ENCODE results near the gene R3HDM4.

DNA sequence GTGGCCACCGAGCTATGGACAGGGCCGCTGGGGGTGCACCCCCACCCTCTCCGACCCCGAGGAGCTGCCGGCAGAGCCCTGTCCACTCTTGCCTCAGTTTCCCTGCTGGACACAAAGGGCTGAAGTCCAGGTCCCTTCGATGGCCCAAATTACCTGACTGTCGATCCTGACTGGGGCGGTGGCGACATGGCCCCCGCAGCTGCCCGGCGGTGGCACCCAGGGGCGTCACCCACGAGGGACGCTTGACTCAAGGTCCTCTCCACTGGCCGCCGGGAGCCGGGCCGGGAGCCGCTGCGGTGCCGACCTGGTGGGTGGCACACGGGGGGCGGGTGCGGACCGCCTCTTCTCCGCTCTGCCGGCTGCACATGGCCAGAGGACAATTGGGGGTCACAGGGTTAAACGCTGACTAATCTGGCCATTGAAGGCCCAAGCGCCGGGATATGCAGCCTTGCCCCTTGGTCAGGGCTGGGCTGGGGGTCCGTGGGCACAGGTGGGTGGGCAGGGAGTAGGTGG lies 29.2 kb upstream of the R3HDM4 start:
- TF ChIP-seq GATA2 (IDR thresholded peaks at IDR 0.05; ENCODE audit: insufficient read depth, insufficient read length, low read depth, low read length) (no peak), CTCF (IDR thresholded peaks at IDR 0.05; ENCODE audit: extremely low read depth in 1 of 2, insufficient read depth in 1 of 2, low read depth in 1 of 2, low read length in 2 of 2) (no peak), EZH2 (IDR thresholded peaks at IDR 0.05; ENCODE audit: borderline replicate concordance, low read depth, low read length, severe bottlenecking) (no peak), POLR2A (IDR thresholded peaks at IDR 0.05; ENCODE audit: low read depth, low read length) (no peak), MAX (IDR thresholded peaks at IDR 0.05; ENCODE audit: insufficient read depth, insufficient read length) (no peak), POLR2AphosphoS5 (IDR thresholded peaks at IDR 0.05; ENCODE audit: insufficient read depth, low read depth, low read length) (no peak), JUN (IDR thresholded peaks at IDR 0.05; ENCODE audit: borderline replicate concordance, insufficient read depth, insufficient read length, low read depth) (no peak)

Data from endothelial cell of umbilical vein (primary cell).